ENCODE measurements around the gene KLHL22. TPM values are rescaled to one million over a fixed set of nuclear protein-coding genes. Genes with fewer than 3 reads are reported as not detected.
A peak's percentile ranks its signal among the peaks of the same experiment; 100 is the strongest.

The KLHL22 gene
- total and polyA plus RNA-seq, 2 of the 4 experiments (the other 2 are of a cell fraction), result 27.1 to 30.1 TPM

DNA sequence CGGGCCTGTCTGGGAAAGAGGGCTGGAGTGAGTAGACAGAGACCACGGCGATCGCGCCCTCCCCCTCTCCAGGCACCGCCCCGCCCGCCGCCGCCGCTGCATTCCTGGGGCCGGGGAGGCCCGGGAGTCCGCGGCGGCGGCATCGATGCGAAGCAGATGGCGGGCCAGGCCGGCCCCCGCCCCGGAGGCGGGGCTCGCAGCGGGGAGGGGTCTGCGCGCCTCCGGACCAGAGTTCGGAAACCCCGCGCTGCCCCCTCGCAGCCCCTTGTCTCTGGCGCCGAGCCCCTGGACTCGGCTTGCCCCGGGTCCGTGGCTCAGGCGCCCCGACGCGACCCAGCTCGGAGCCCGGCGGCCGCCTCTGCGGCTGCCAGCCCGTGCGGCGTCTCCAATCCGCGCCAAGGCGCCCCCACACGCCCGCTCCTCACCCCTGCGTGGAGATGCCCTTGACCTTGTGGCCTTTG lies 59.3 kb downstream of the KLHL22 start:
- BruUV-seq (replicated peaks), result no TSS peak
- Histone ChIP-seq H2BK120ac (ENCODE audit: low read depth, low read length) (peak overlapping the region; percentile 5), H3K4me1 (ENCODE audit: control insufficient read depth, insufficient read depth, low read length) (peaks cover 24% of the 10 kb centered on the region), H3K27me3 (ENCODE audit: control insufficient read depth, insufficient read depth, low read length) (no peaks in the 10 kb centered on the region), H4K20me1 (ENCODE audit: insufficient read depth, low read length) (peaks cover 55% of the 10 kb centered on the region), H3K9ac (ENCODE audit: low read depth, low read length) (peak overlapping the region; percentile 89), H3K4ac (ENCODE audit: low read depth, low read length) (peak overlapping the region; percentile 93), H4K8ac (ENCODE audit: low read depth in 2 of 2, low read length in 2 of 2) (peak overlapping the region in 1 of 2 experiments; percentile 71; a peak in 2 of 4 replicates), H3K9me1 (ENCODE audit: insufficient read depth, low read length) (peaks cover 29% of the 10 kb centered on the region), H2BK15ac (ENCODE audit: low read depth, low read length) (no peak overlapping the region), H3K23ac (ENCODE audit: low read depth, low read length) (peak overlapping the region; percentile 84), H4K5ac (ENCODE audit: low read depth, low read length) (no peak overlapping the region; the same call in 1 of the 2 replicates), H3K36me3 (ENCODE audit: control insufficient read depth, insufficient read depth, low read length) (no peaks in the 10 kb centered on the region; the same call in 1 of the 2 replicates), H3K56ac (ENCODE audit: extremely low read depth, insufficient read depth, low read length) (peak overlapping the region; percentile 16; the same call in 1 of the 2 replicates), H2BK20ac (ENCODE audit: low read depth, low read length) (no peak overlapping the region), H3K9me3 (ENCODE audit: control insufficient read depth, insufficient read depth, low read length) (no peaks in the 10 kb centered on the region), H3K27ac (ENCODE audit: insufficient read depth, low read length) (peak overlapping the region; percentile 78), H3K4me2 (ENCODE audit: low read depth, low read length) (peak overlapping the region; percentile 93), H2BK5ac (ENCODE audit: low read depth, low read length, poor library complexity, severe bottlenecking) (peak overlapping the region; percentile 66), H4K91ac (ENCODE audit: insufficient read depth, low read depth, low read length) (no peak overlapping the region; the same call in 1 of the 2 replicates), H2AFZ (replicated peaks; ENCODE audit: low read length, poor library complexity) (peak overlapping the region; percentile 88), H3K4me3 (ENCODE audit: insufficient read depth, low read depth, low read length) (peak overlapping the region; percentile 90), H2AK5ac (ENCODE audit: low read depth, low read length) (peak overlapping the region; percentile 93), H3K14ac (replicated peaks; ENCODE audit: low read depth, low read length) (peak overlapping the region; percentile 78), H3K79me1 (ENCODE audit: low read depth in 1 of 2, low read length in 2 of 2) (peaks cover 16 to 74% of the 10 kb centered on the region in 2 experiments; a peak in 3 of 4 replicates), H2AK9ac (replicated peaks; ENCODE audit: low read depth, low read length, poor library complexity) (peak overlapping the region; percentile 99), H3K18ac (ENCODE audit: low read depth, low read length) (no peak overlapping the region)
- dilution Hi-C loops (cut with HindIII; ENCODE audit: low sequenced_read_pairs, unreplicated experiment), result no loop called here
- in situ Hi-C loops (cut with MboI; ENCODE audit: low sequenced_read_pairs), result no loop called here
- ATAC-seq (ENCODE audit: low read depth) (peak; percentile 65), DNase-seq (peak; percentile 30)
- intact Hi-C loops (cut with micrococcal nuclease), result no loop called here
- 0% methylated on average over 26 of the region's 56 CpGs; no CpG with 5 or more reads in 1 of the 2 experiments for WGBS, 2 experiments (ENCODE audit: extremely low coverage in 2 of 2, insufficient read length in 1 of 2)
- peak; percentile 88 for TF ChIP-seq MAZ (IDR thresholded peaks at IDR 0.05; ENCODE audit: borderline replicate concordance, low read depth, low read length)
- no peak for TF ChIP-seq BHLHE40 (IDR thresholded peaks at IDR 0.05; ENCODE audit: low read depth, low read length)
- no peak for TF ChIP-seq RFX5 (IDR thresholded peaks at IDR 0.05; ENCODE audit: low read depth, low read length)
- CTCF ChIA-PET, result no interaction called here
- POLR2A ChIA-PET (ENCODE audit: unreplicated experiment), result no interaction called here

Data from IMR-90 (cell line).